IMR-90 (cell line): Measurements from ENCODE around the gene PPIB. TPM values are rescaled to one million over a fixed set of nuclear protein-coding genes. Genes with fewer than 3 reads are reported as not detected.

Source experiments
- ATAC-seq: fragments of 200-7000 bp; cut with Tn5 transposase; 2 replicates; pipeline ENCODE4 v1.9.1; 2020; ENCODE audit warnings: low read depth, mild to moderate bottlenecking, moderate library complexity
- BruUV-seq: library from RNA; stranded (reverse); fragments of 400-500 nt; replicated peaks from 2 replicates; lab custom pipeline; 2021; lab: Mats Ljungman, UMichigan
- CTCF ChIA-PET: fragments of 300-600 bp; formaldehyde crosslinking; extraction: SDS; loops from one replicate; lab custom pipeline; 2021; ENCODE audit warnings: antibody characterized with exemption; lab: Yijun Ruan, JAX
- POLR2A ChIA-PET: fragments of 300-600 bp; sonication (Branson Sonifier 250); formaldehyde crosslinking; loops from one replicate; lab custom pipeline; 2022; ENCODE audit warnings: antibody characterized with exemption; ENCODE audit not compliant: unreplicated experiment; lab: Charles Lee
- DNase-seq: peaks from one replicate; pipeline ENCODE4 v3.0.0; 2013
- H2AFZ ChIP-seq: replicated peaks from 2 replicates; pipeline ENCODE3; 2013; ENCODE audit warnings: low read length, mild to moderate bottlenecking; ENCODE audit not compliant: poor library complexity
- H2AK5ac ChIP-seq: 2 replicates; pipeline ENCODE4 v1.6.1; 2013; ENCODE audit warnings: low read depth, low read length, inconsistent platforms
- H2AK9ac ChIP-seq: replicated peaks from 2 replicates; pipeline ENCODE3; 2013; ENCODE audit warnings: mild to moderate bottlenecking, low read depth, low read length, moderate library complexity; ENCODE audit not compliant: poor library complexity
- H2BK120ac ChIP-seq: 2 replicates; pipeline ENCODE4 v1.6.1; 2013; ENCODE audit warnings: low read depth, low read length, inconsistent platforms
- H2BK15ac ChIP-seq: 3 replicates; pipeline ENCODE4 v1.6.1; 2013; ENCODE audit warnings: low read depth, low read length, inconsistent platforms
- H2BK20ac ChIP-seq: 2 replicates; pipeline ENCODE4 v1.6.1; 2013; ENCODE audit warnings: low read depth, mild to moderate bottlenecking, inconsistent platforms, low read length, moderate library complexity
- H2BK5ac ChIP-seq: 2 replicates; pipeline ENCODE4 v1.6.1; 2013; ENCODE audit warnings: mild to moderate bottlenecking, low read depth, low read length, inconsistent platforms; ENCODE audit not compliant: poor library complexity, severe bottlenecking
- H3K14ac ChIP-seq: replicated peaks from 2 replicates; pipeline ENCODE4 v1.6.1; 2013; ENCODE audit warnings: low read depth, low read length, inconsistent platforms
- H3K18ac ChIP-seq: 2 replicates; pipeline ENCODE4 v1.6.1; 2013; ENCODE audit warnings: low read depth, low read length, control low read depth
- H3K23ac ChIP-seq: 2 replicates; pipeline ENCODE4 v1.6.1; 2013; ENCODE audit warnings: low read depth, low read length, inconsistent platforms
- H3K27ac ChIP-seq: 2 replicates; pipeline ENCODE4 v1.5.1; 2013; ENCODE audit warnings: mild to moderate bottlenecking, control low read depth, low read length; ENCODE audit not compliant: insufficient read depth
- H3K27me3 ChIP-seq: 2 replicates; pipeline ENCODE4 v1.6.1; 2013; ENCODE audit warnings: low read length; ENCODE audit not compliant: control insufficient read depth, insufficient read depth
- H3K36me3 ChIP-seq: 2 replicates; pipeline ENCODE4 v1.6.1; 2013; ENCODE audit warnings: low read length, mixed read lengths; ENCODE audit not compliant: control insufficient read depth, insufficient read depth
- H3K4ac ChIP-seq: 2 replicates; pipeline ENCODE4 v1.6.1; 2013; ENCODE audit warnings: low read depth, low read length, inconsistent platforms
- H3K4me1 ChIP-seq: 2 replicates; pipeline ENCODE4 v1.6.1; 2013; ENCODE audit warnings: low read length, mixed read lengths; ENCODE audit not compliant: control insufficient read depth, insufficient read depth
- H3K4me2 ChIP-seq: 2 replicates; pipeline ENCODE4 v1.6.1; 2013; ENCODE audit warnings: low read depth, mild to moderate bottlenecking, control low read depth, low read length, moderate library complexity
- H3K4me3 ChIP-seq: 2 replicates; pipeline ENCODE4 v1.5.1; 2013; ENCODE audit warnings: low read depth, mild to moderate bottlenecking, control low read depth, low read length, moderate library complexity; ENCODE audit not compliant: insufficient read depth
- H3K56ac ChIP-seq: 2 replicates; pipeline ENCODE4 v1.6.1; 2013; ENCODE audit warnings: low read length, inconsistent platforms; ENCODE audit not compliant: insufficient read depth; ENCODE audit errors: extremely low read depth
- H3K79me1 ChIP-seq, 2 experiments: 2 replicates each; pipeline ENCODE4 v1.6.1; 2013; ENCODE audit warnings: low read length in 2 of 2, inconsistent platforms in 1 of 2, low read depth in 1 of 2
- H3K9ac ChIP-seq: 2 replicates; pipeline ENCODE4 v1.6.1; 2013; ENCODE audit warnings: low read depth, low read length, control low read depth
- H3K9me1 ChIP-seq: 2 replicates; pipeline ENCODE4 v1.6.1; 2013; ENCODE audit warnings: low read length, inconsistent platforms; ENCODE audit not compliant: insufficient read depth
- H3K9me3 ChIP-seq: 2 replicates; pipeline ENCODE4 v1.6.1; 2013; ENCODE audit warnings: low read length; ENCODE audit not compliant: control insufficient read depth, insufficient read depth
- H4K20me1 ChIP-seq: 2 replicates; pipeline ENCODE4 v1.6.1; 2013; ENCODE audit warnings: low read length, inconsistent platforms; ENCODE audit not compliant: insufficient read depth
- H4K5ac ChIP-seq: 2 replicates; pipeline ENCODE4 v1.6.1; 2013; ENCODE audit warnings: mild to moderate bottlenecking, low read depth, low read length, control low read depth
- H4K8ac ChIP-seq, 2 experiments: 2 replicates each; pipeline ENCODE4 v1.6.1; 2013; ENCODE audit warnings: low read depth in 2 of 2, low read length in 2 of 2, control low read depth in 1 of 2, inconsistent platforms in 1 of 2
- H4K91ac ChIP-seq: 2 replicates; pipeline ENCODE4 v1.6.1; 2013; ENCODE audit warnings: low read depth, low read length, inconsistent platforms; ENCODE audit not compliant: insufficient read depth
- BHLHE40 ChIP-seq: fragments of 150-350 bp; IDR thresholded peaks from 2 replicates; pipeline ENCODE4 v1.6.1; 2016; ENCODE audit warnings: mild to moderate bottlenecking, low read depth, low read length
- CEBPB ChIP-seq: IDR thresholded peaks from 2 replicates; pipeline ENCODE4 v1.6.1; 2012; ENCODE audit warnings: low read depth, low read length, improper control_type of control experiment
- CHD1 ChIP-seq: IDR thresholded peaks from 2 replicates; pipeline ENCODE4 v1.6.1; 2012; ENCODE audit warnings: low read depth, low read length, improper control_type of control experiment
- CTCF ChIP-seq: conservative IDR thresholded peaks from 2 replicates; pipeline ENCODE4 v1.5.1; 2012; ENCODE audit warnings: mild to moderate bottlenecking, low read depth, low read length, improper control_type of control experiment
- ELK1 ChIP-seq: fragments of 150-350 bp; IDR thresholded peaks from 2 replicates; pipeline ENCODE4 v1.6.1; 2016; ENCODE audit warnings: low read depth, mild to moderate bottlenecking, low read length, moderate library complexity, borderline replicate concordance
- FOS ChIP-seq: fragments of 150-350 bp; IDR thresholded peaks from 2 replicates; pipeline ENCODE4 v1.6.1; 2016; ENCODE audit warnings: low read depth, low read length
- MAZ ChIP-seq: IDR thresholded peaks from 2 replicates; pipeline ENCODE4 v1.6.1; 2012; ENCODE audit warnings: low read depth, mild to moderate bottlenecking, low read length, improper control_type of control experiment, moderate library complexity, borderline replicate concordance
- NFE2L2 ChIP-seq: fragments of 150-350 bp; IDR thresholded peaks from 2 replicates; pipeline ENCODE4 v1.6.1; 2016; ENCODE audit warnings: low read depth, mild to moderate bottlenecking, low read length
- RAD21 ChIP-seq: IDR thresholded peaks from 2 replicates; pipeline ENCODE4 v1.6.1; 2012; ENCODE audit warnings: low read length, improper control_type of control experiment
- RCOR1 ChIP-seq: IDR thresholded peaks from 2 replicates; pipeline ENCODE4 v1.6.1; 2012; ENCODE audit warnings: mild to moderate bottlenecking, low read length, improper control_type of control experiment; ENCODE audit not compliant: insufficient replicate concordance
- RFX5 ChIP-seq: IDR thresholded peaks from 2 replicates; pipeline ENCODE4 v1.8.0; 2012; ENCODE audit warnings: low read depth, mild to moderate bottlenecking, low read length, moderate library complexity
- SMC3 ChIP-seq: fragments of 150-350 bp; IDR thresholded peaks from 2 replicates; pipeline ENCODE4 v1.6.1; 2016; ENCODE audit warnings: low read depth, mild to moderate bottlenecking, antibody characterized with exemption, low read length, moderate library complexity
- USF2 ChIP-seq: fragments of 150-350 bp; IDR thresholded peaks from 2 replicates; pipeline ENCODE4 v1.6.1; 2017; ENCODE audit warnings: mild to moderate bottlenecking, antibody characterized with exemption, low read length, low read depth
- WGBS, 2 experiments: methylation state at CpG; one replicate each; pipeline versions ENCODE4 v1.1.5 to v1.1.7; 2013; ENCODE audit warnings: missing lambda C conversion rate in 2 of 2; ENCODE audit not compliant: insufficient read length in 1 of 2; ENCODE audit errors: extremely low coverage in 2 of 2; 5-methylcytosine and 5-hydroxymethylcytosine counted together
- dilution Hi-C: fragments of 300-500 bp; cut with HindIII; formaldehyde crosslinking; loops from one replicate; pipeline ENCODE4 v1.14.3; 2018; ENCODE audit warnings: low sequenced_read_pairs; ENCODE audit not compliant: unreplicated experiment
- in situ Hi-C: fragments of 300-500 bp; cut with MboI; formaldehyde crosslinking; loops from 3 replicates; pipeline ENCODE4 v1.14.3; 2019; ENCODE audit warnings: low sequenced_read_pairs, inconsistent platforms, mixed read lengths
- intact Hi-C: fragments of 100-400 bp; cut with micrococcal nuclease; formaldehyde crosslinking; loops from 2 replicates; pipeline ENCODE4 v1.10.0; 2022
- polyA plus RNA-seq, 3 experiments: library from polyadenylated mRNA; depleted of rRNA; stranded (reverse); fragments of >200 nt; gene quantifications; 2 replicates each; pipeline ENCODE4 v1.2.3, GENCODE V29; 2012; ENCODE audit warnings: low replicate concordance in 1 of 3
- total RNA-seq: library from RNA; depleted of rRNA; stranded (reverse); fragments of >200 nt; gene quantifications from 2 replicates; pipeline ENCODE4 v1.2.3, GENCODE V29; 2012

Gene PPIB
- total and polyA plus RNA-seq, 2 of the 4 experiments (the other 2 are of a cell fraction) = 1,358 to 1,682 TPM

- Histone ChIP-seq H2BK15ac (no peak overlapping the region), H3K18ac (no peak overlapping the region), H4K91ac (no peak overlapping the region), H3K9me1 (peaks cover 11% of the 10 kb centered on the region; the same call in 1 of the 2 replicates), H3K56ac (no peak overlapping the region), H3K4me1 (no peaks in the 10 kb centered on the region), H2BK120ac (no peak overlapping the region), H3K14ac (no peak overlapping the region), H3K9me3 (no peaks in the 10 kb centered on the region), H3K27ac (no peak overlapping the region), H3K4me3 (no peak overlapping the region), H3K9ac (no peak overlapping the region), H2BK5ac (no peak overlapping the region), H3K4ac (no peak overlapping the region), H3K79me1 (peaks cover 0 to 17% of the 10 kb centered on the region in 2 experiments; a peak in 3 of 4 replicates), H2BK20ac (no peak overlapping the region), H3K36me3 (peaks cover 60% of the 10 kb centered on the region), H3K27me3 (no peaks in the 10 kb centered on the region), H4K20me1 (no peaks in the 10 kb centered on the region), H2AFZ (no peak overlapping the region), H4K5ac (no peak overlapping the region), H3K23ac (no peak overlapping the region), H2AK9ac (no peak overlapping the region), H2AK5ac (no peak overlapping the region), H4K8ac (no peak overlapping the region), H3K4me2 (no peak overlapping the region)
- no TSS peak for BruUV-seq
- DNase-seq = no peak
- TF ChIP-seq CEBPB (no peak), RCOR1 (no peak), RAD21 (no peak), USF2 (no peak), RFX5 (no peak), CTCF (no peak), SMC3 (no peak), FOS (no peak), BHLHE40 (no peak), NFE2L2 (no peak), MAZ (no peak), ELK1 (no peak), CHD1 (no peak)
- WGBS, 2 experiments = no CpG with 5 or more reads among the region's 6 CpGs
- no peak for ATAC-seq
- ChIA-PET CTCF (interaction anchor here (0.6 kb wide), 1 partner anchor 956 kb away, joined by 4 read pairs; no protein-coding TSS in a partner anchor), POLR2A (no interaction called here)
- intact Hi-C loops = no loop called here
- in situ Hi-C loops = no loop called here
- dilution Hi-C loops = no loop called here
Observed at GRCh38 chr15:64127521-64128270, 35.1 kb downstream of the PPIB start.
